Thyroid gland (tissue), 4 donors: ENCODE data around the gene EDN2.

ENCODE experiments used
- CTCF ChIP-seq, 6 experiments: fragments of 200-600 bp in 3 of 6; fragments of 450-650 bp in 3 of 6; sonication (generic) in 3 of 6; IDR thresholded peaks; one replicate each; pipeline ENCODE4 v1.5.1; 2016 to 2019; ENCODE audit warnings: antibody characterized with exemption in 6 of 6, mild to moderate bottlenecking in 2 of 6, inconsistent platforms in 1 of 6, moderate library complexity in 1 of 6
- POLR2A ChIP-seq, 2 donors: fragments of 450-650 bp; IDR thresholded peaks; one replicate each; pipeline ENCODE4 v1.6.1; 2017; ENCODE audit warnings: antibody characterized with exemption in 2 of 2, mild to moderate bottlenecking in 2 of 2, moderate library complexity in 1 of 2

GRCh38 chr1:41496080-41497055 is 11.9 kb upstream of the EDN2 start:
- TF ChIP-seq POLR2A (IDR thresholded peaks at IDR 0.05) (peak in 1 of 2 donors; percentile 86), CTCF (IDR thresholded peaks at IDR 0.05) (peak in 3 of 6 experiments; percentile 13 to 38 (median 26))
